Neural progenitor cell (in vitro differentiated cells): ENCODE results near the gene PRKAG2. TPM values are rescaled to one million over a fixed set of nuclear protein-coding genes. Genes with fewer than 3 reads are reported as not detected.

ENCODE experiments used
- DNase-seq: peaks from one replicate; pipeline ENCODE4 v3.0.0-alpha.2; 2016; ENCODE audit warnings: low spot score
- H2AFZ ChIP-seq: fragments of 200-600 bp; sonication (generic); replicated peaks from 2 replicates; pipeline ENCODE4 v1.6.1; 2016; ENCODE audit warnings: antibody characterized with exemption
- H3F3A ChIP-seq: fragments of 200-600 bp; sonication (generic); 2 replicates; pipeline ENCODE4 v1.6.1; 2016; ENCODE audit warnings: antibody characterized with exemption, low read depth
- H3K27ac ChIP-seq: fragments of 200-600 bp; sonication (generic); 2 replicates; pipeline ENCODE4 v1.5.1; 2016; ENCODE audit warnings: mild to moderate bottlenecking
- H3K27me3 ChIP-seq: fragments of 200-600 bp; sonication (generic); 2 replicates; pipeline ENCODE4 v1.6.1; 2016; ENCODE audit warnings: mild to moderate bottlenecking, moderate library complexity
- H3K36me3 ChIP-seq: fragments of 200-600 bp; sonication (generic); 2 replicates; pipeline ENCODE4 v1.5.1; 2016
- H3K4me1 ChIP-seq: fragments of 200-600 bp; sonication (generic); 2 replicates; pipeline ENCODE4 v1.6.1; 2016; ENCODE audit warnings: mixed run types
- H3K4me2 ChIP-seq: fragments of 200-600 bp; sonication (generic); 2 replicates; pipeline ENCODE4 v1.6.1; 2016
- H3K4me3 ChIP-seq: fragments of 200-600 bp; sonication (generic); 2 replicates; pipeline ENCODE4 v1.5.1; 2016
- H3K79me2 ChIP-seq: fragments of 200-600 bp; sonication (generic); 2 replicates; pipeline ENCODE4 v1.6.1; 2016; ENCODE audit warnings: low read depth
- H3K9ac ChIP-seq: fragments of 200-600 bp; sonication (generic); 2 replicates; pipeline ENCODE4 v1.6.1; 2016
- H3K9me3 ChIP-seq: fragments of 200-600 bp; sonication (generic); 2 replicates; pipeline ENCODE4 v1.5.1; 2016; ENCODE audit warnings: low read depth
- H4K20me1 ChIP-seq: fragments of 200-600 bp; sonication (generic); 2 replicates; pipeline ENCODE4 v1.6.1; 2016; ENCODE audit warnings: low read depth
- H3K27ac Mint-ChIP-seq: 3 replicates; pipeline ENCODE4 v1.8.0; 2021; ENCODE audit warnings: mixed read lengths
- H3K27me3 Mint-ChIP-seq: 2 replicates; pipeline ENCODE4 v1.8.0; 2022; ENCODE audit warnings: low read depth, mild to moderate bottlenecking, inconsistent platforms, moderate library complexity, mixed read lengths; ENCODE audit not compliant: insufficient read depth
- H3K36me3 Mint-ChIP-seq: 3 replicates; pipeline ENCODE4 v1.8.0; 2021; ENCODE audit warnings: mixed read lengths
- H3K4me1 Mint-ChIP-seq: 3 replicates; pipeline ENCODE4 v1.8.0; 2021; ENCODE audit warnings: mixed read lengths
- H3K4me3 Mint-ChIP-seq: 3 replicates; pipeline ENCODE4 v1.8.0; 2021; ENCODE audit warnings: mild to moderate bottlenecking, moderate library complexity, mixed read lengths
- H3K9me3 Mint-ChIP-seq: 3 replicates; pipeline ENCODE4 v1.8.0; 2020; ENCODE audit warnings: mixed read lengths
- CTCF ChIP-seq: fragments of 200-600 bp; sonication (generic); IDR thresholded peaks from 2 replicates; pipeline ENCODE4 v1.5.1; 2017; ENCODE audit warnings: antibody characterized with exemption, mild to moderate bottlenecking
- EZH2 ChIP-seq: fragments of 200-600 bp; sonication (generic); IDR thresholded peaks from 2 replicates; pipeline ENCODE4 v1.6.1; 2017; ENCODE audit warnings: antibody characterized with exemption, mild to moderate bottlenecking, moderate library complexity
- EZH2phosphoT487 ChIP-seq: fragments of 200-600 bp; sonication (generic); IDR thresholded peaks from 2 replicates; pipeline ENCODE4 v1.6.1; 2017; ENCODE audit warnings: antibody characterized with exemption
- total RNA-seq: library from RNA; depleted of rRNA; stranded (reverse); fragments of >200 nt; gene quantifications from 2 replicates; pipeline ENCODE4 v1.2.3, GENCODE V29; 2015; ENCODE audit warnings: low replicate concordance

The PRKAG2 gene
- total RNA-seq, 1 donor from 2014 or later: 11.4 TPM

DNA sequence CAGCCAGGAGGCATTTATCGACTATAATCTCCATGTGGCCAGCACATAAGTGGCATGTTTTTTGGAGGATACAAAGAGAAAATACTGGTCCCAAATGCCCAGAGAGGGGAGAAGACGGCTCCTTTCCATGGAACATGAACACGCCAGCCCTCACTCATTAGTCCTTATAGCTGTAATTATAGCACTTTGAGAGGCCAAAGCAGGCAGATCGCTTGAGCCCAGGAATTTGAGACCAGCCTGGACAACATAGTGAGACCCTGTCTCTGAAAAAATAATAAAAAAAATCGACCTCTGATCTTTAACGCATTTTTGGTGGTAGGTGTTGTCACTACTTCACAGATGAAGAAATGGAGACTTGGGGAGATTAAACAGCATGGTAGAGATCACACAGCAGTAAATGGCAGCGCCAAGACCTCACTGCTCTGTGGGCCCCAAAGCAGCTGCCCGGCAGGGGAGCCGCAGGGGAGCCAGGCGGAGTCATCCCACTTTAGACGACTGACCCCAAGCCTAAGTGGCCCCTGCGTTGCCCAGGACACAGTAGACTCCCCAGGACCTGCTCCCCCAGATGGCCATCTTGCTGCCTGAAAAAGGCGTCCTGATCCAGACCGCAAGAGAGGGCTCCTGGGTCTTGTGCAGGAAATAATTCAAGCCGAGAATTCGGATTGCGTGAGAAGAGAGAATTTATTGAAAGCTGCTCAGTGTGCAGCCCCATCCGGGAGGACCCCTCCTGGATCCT is 21.2 kb upstream of the PRKAG2 start:
- no peaks in the 10 kb centered on the region for H3K79me2 ChIP-seq
- DNase-seq: no peak
- Mint-ChIP-seq H3K27me3 (peaks cover 25% of the 10 kb centered on the region), H3K4me1 (peaks cover 55% of the 10 kb centered on the region), H3K4me3 (no peak overlapping the region), H3K9me3 (peaks cover 2% of the 10 kb centered on the region), H3K36me3 (no peaks in the 10 kb centered on the region), H3K27ac (no peak overlapping the region)
- no peaks in the 10 kb centered on the region for H3K27me3 ChIP-seq
- no peak overlapping the region for H3K27ac ChIP-seq
- H3K4me2 ChIP-seq: peak overlapping the region; percentile 82
- no peak for TF ChIP-seq CTCF
- no peak for TF ChIP-seq EZH2
- TF ChIP-seq EZH2phosphoT487: no peak
- H2AFZ ChIP-seq: peak overlapping the region; percentile 86
- no peaks in the 10 kb centered on the region for H3F3A ChIP-seq
- no peaks in the 10 kb centered on the region for H3K9me3 ChIP-seq
- H3K36me3 ChIP-seq: no peaks in the 10 kb centered on the region
- no peak overlapping the region for H3K4me3 ChIP-seq
- peaks cover 11% of the 10 kb centered on the region for H3K4me1 ChIP-seq
- no peak overlapping the region for H3K9ac ChIP-seq
- H4K20me1 ChIP-seq: no peaks in the 10 kb centered on the region

- Mint-ChIP-seq H3K27me3 (peaks cover 25% of the 10 kb centered on the region), H3K4me3 (peak overlapping the region; percentile 75)
These were observed 20.3 kb upstream of the PRKAG2 start for GRCh38 chr7:151897161-151897731.

DNA sequence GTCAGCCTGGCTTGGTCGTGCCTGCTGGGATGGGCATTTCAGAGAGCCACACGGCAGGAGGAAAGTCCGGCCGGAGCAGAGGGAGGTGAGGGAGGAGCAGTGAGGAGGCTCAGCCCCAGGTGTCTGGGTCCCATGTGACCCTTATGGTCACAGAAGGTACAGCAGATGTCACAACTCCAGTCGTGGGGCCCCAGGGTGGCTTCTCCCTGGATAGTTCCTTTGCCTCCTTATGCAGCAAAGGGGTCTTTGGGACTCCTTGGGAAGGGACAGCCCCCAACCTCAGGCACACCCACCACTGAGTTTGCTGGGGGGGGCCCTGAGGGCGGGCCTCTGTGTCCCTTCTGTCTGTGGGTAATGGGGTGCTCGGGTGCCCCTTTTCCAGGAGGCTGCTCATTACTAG is 19.6 kb upstream of the PRKAG2 start:
- no peaks in the 10 kb centered on the region for H3K36me3 ChIP-seq
- no peak overlapping the region for H3K9ac ChIP-seq
- H3K4me2 ChIP-seq: peak overlapping the region; percentile 4
- no peak overlapping the region for H2AFZ ChIP-seq
- Mint-ChIP-seq H3K4me1 (peaks cover 51% of the 10 kb centered on the region), H3K27ac (peak overlapping the region; percentile 55), H3K27me3 (peaks cover 23% of the 10 kb centered on the region), H3K36me3 (no peaks in the 10 kb centered on the region), H3K9me3 (peaks cover 2% of the 10 kb centered on the region), H3K4me3 (peak overlapping the region; percentile 54)
- no peak for TF ChIP-seq EZH2
- no peak for TF ChIP-seq CTCF
- TF ChIP-seq EZH2phosphoT487: no peak
- no peak for DNase-seq
- no peak overlapping the region for H3K4me3 ChIP-seq
- H3K79me2 ChIP-seq: no peaks in the 10 kb centered on the region
- no peaks in the 10 kb centered on the region for H3K27me3 ChIP-seq
- peaks cover 13% of the 10 kb centered on the region for H3K4me1 ChIP-seq
- no peaks in the 10 kb centered on the region for H3K9me3 ChIP-seq
- no peaks in the 10 kb centered on the region for H4K20me1 ChIP-seq
- H3F3A ChIP-seq: no peaks in the 10 kb centered on the region
- no peak overlapping the region for H3K27ac ChIP-seq

More at GRCh38 chr7:151897161-151897731, 20.3 kb upstream of the PRKAG2 start:
- no peaks in the 10 kb centered on the region for H3K27me3 ChIP-seq
- peaks cover 11% of the 10 kb centered on the region for H3K4me1 ChIP-seq
- no peaks in the 10 kb centered on the region for H3F3A ChIP-seq
- no peak overlapping the region for H3K9ac ChIP-seq
- peak overlapping the region; percentile 39 for H3K4me3 ChIP-seq
- TF ChIP-seq EZH2: no peak
- no peak for TF ChIP-seq EZH2phosphoT487
- no peak for TF ChIP-seq CTCF
- no peaks in the 10 kb centered on the region for H4K20me1 ChIP-seq
- H3K36me3 ChIP-seq: no peaks in the 10 kb centered on the region
- H3K9me3 ChIP-seq: no peaks in the 10 kb centered on the region
- H3K4me2 ChIP-seq: peak overlapping the region; percentile 82
- peaks cover 51% of the 10 kb centered on the region for H3K4me1 Mint-ChIP-seq
- peak overlapping the region; percentile 87 for H3K27ac Mint-ChIP-seq
- H3K27ac ChIP-seq: no peak overlapping the region
- peaks cover 2% of the 10 kb centered on the region for H3K9me3 Mint-ChIP-seq
- peak overlapping the region; percentile 86 for H2AFZ ChIP-seq
- H3K36me3 Mint-ChIP-seq: no peaks in the 10 kb centered on the region
- H3K79me2 ChIP-seq: no peaks in the 10 kb centered on the region
- DNase-seq: peak; percentile 66
